NT2/D1 (cell line): ENCODE results near the gene CCNK.

Experiments
- SUZ12 ChIP-seq: IDR thresholded peaks from 2 replicates; pipeline ENCODE4 v1.6.1; 2011; ENCODE audit not compliant: insufficient read length, insufficient read depth; ENCODE audit errors: extremely low read depth
- YY1 ChIP-seq: IDR thresholded peaks from 2 replicates; pipeline ENCODE4 v1.6.1; 2011; ENCODE audit not compliant: insufficient read length, insufficient read depth
- ZNF274 ChIP-seq: IDR thresholded peaks from 2 replicates; pipeline ENCODE4 v1.6.1; 2011; ENCODE audit warnings: mild to moderate bottlenecking, low read depth, low read length

GRCh38 chr14:99519931-99520421 is 38.8 kb downstream of the CCNK start:
- TF ChIP-seq ZNF274 (no peak), SUZ12 (no peak), YY1 (no peak)
